GM12865 (cell line): ENCODE data around the gene LRRK1.

ENCODE experiments used
- DNase-seq: peaks from one replicate; pipeline ENCODE4 v3.0.0; 2010; ENCODE audit warnings: low read depth
- H3K4me3 ChIP-seq: 2 replicates; pipeline ENCODE4 v1.5.1; 2011; ENCODE audit warnings: mild to moderate bottlenecking, low read depth, low read length, control low read depth
- CTCF ChIP-seq: IDR thresholded peaks from 2 replicates; pipeline ENCODE4 v1.5.1; 2011; ENCODE audit warnings: low read length, control low read depth, low read depth, inconsistent platforms; ENCODE audit not compliant: insufficient read depth; ENCODE audit errors: missing control alignments

LRRK1 gene

GRCh38 chr15:101048581-101049030, 129.4 kb downstream of the LRRK1 start:
- no peak for DNase-seq
- TF ChIP-seq CTCF: no peak

GRCh38 chr15:101049282-101049681, 130.1 kb downstream of the LRRK1 start:
- no peak for DNase-seq
- TF ChIP-seq CTCF: no peak
- H3K4me3 ChIP-seq: no peak overlapping the region

More at GRCh38 chr15:101048581-101049030, 129.4 kb downstream of the LRRK1 start:
- no peak overlapping the region for H3K4me3 ChIP-seq

- no peak overlapping the region for H3K4me3 ChIP-seq
- DNase-seq: no peak
- TF ChIP-seq CTCF: no peak
These were observed 130.9 kb downstream of the LRRK1 start for GRCh38 chr15:101049856-101050622.

- peak; percentile 22 for DNase-seq
- no peak overlapping the region for H3K4me3 ChIP-seq
- no peak for TF ChIP-seq CTCF
These were observed 131.6 kb downstream of the LRRK1 start for GRCh38 chr15:101050623-101051290.

- TF ChIP-seq CTCF: no peak
- no peak for DNase-seq
- H3K4me3 ChIP-seq: no peak overlapping the region
These were observed 132.3 kb downstream of the LRRK1 start for GRCh38 chr15:101051291-101052030.

GRCh38 chr15:101052031-101052620, 133.0 kb downstream of the LRRK1 start:
- no peak for DNase-seq
- no peak for TF ChIP-seq CTCF
- H3K4me3 ChIP-seq: no peak overlapping the region
